ENCODE measurements around the gene FAAH. TPM values are rescaled to one million over a fixed set of nuclear protein-coding genes. Genes with fewer than 3 reads are reported as not detected.

FAAH gene
- polyA plus RNA-seq, 3 donors: 11.5 to 47.1 (median 11.5) TPM

GRCh38 chr1:46458846-46459245 is 64.7 kb downstream of the FAAH start:
- Histone ChIP-seq H3K27me3 (ENCODE audit: control insufficient read depth in 2 of 2, insufficient read depth in 2 of 2, low read length in 2 of 2) (peaks cover 0 to 37% of the 10 kb centered on the region in 2 donors), H3K4me1 (ENCODE audit: control insufficient read depth in 1 of 2, insufficient read depth in 2 of 2, low read length in 2 of 2) (no peaks in the 10 kb centered on the region), H3K36me3 (replicated peaks in 1 of 2; ENCODE audit: control insufficient read depth in 1 of 2, insufficient read depth in 2 of 2, low read length in 2 of 2) (no peaks in the 10 kb centered on the region), H3K27ac (ENCODE audit: low read depth in 1 of 2, low read length in 2 of 2) (no peak overlapping the region), H3K79me2 (ENCODE audit: insufficient read depth, low read length) (no peaks in the 10 kb centered on the region), H2AFZ (ENCODE audit: insufficient read depth, low read depth, low read length, poor library complexity, severe bottlenecking) (no peak overlapping the region), H3K9ac (ENCODE audit: insufficient read depth, low read length, poor library complexity, severe bottlenecking) (no peak overlapping the region), H3K4me3 (replicated peaks in 1 of 3; ENCODE audit: low read depth in 2 of 3, low read length in 3 of 3) (no peak overlapping the region), H3K4me2 (replicated peaks; ENCODE audit: extremely low read depth, low read length, poor library complexity, severe bottlenecking) (no peak overlapping the region), H4K20me1 (ENCODE audit: insufficient read depth, low read length) (no peaks in the 10 kb centered on the region), H3K9me3 (replicated peaks in 1 of 2; ENCODE audit: control insufficient read depth in 1 of 2, insufficient read depth in 1 of 2, low read length in 2 of 2) (no peaks in the 10 kb centered on the region)
- H3K27ac Mint-ChIP-seq: no peak overlapping the region
- intact Hi-C loops (cut with micrococcal nuclease): no loop called here
- TF ChIP-seq, protein P1, sequence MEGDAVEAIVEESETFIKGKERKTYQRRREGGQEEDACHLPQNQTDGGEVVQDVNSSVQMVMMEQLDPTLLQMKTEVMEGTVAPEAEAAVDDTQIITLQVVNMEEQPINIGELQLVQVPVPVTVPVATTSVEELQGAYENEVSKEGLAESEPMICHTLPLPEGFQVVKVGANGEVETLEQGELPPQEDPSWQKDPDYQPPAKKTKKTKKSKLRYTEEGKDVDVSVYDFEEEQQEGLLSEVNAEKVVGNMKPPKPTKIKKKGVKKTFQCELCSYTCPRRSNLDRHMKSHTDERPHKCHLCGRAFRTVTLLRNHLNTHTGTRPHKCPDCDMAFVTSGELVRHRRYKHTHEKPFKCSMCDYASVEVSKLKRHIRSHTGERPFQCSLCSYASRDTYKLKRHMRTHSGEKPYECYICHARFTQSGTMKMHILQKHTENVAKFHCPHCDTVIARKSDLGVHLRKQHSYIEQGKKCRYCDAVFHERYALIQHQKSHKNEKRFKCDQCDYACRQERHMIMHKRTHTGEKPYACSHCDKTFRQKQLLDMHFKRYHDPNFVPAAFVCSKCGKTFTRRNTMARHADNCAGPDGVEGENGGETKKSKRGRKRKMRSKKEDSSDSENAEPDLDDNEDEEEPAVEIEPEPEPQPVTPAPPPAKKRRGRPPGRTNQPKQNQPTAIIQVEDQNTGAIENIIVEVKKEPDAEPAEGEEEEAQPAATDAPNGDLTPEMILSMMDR (IDR thresholded peaks at IDR 0.05): no peak
- H3K4me1 Mint-ChIP-seq: no peaks in the 10 kb centered on the region
- WGBS (ENCODE audit: insufficient coverage): 83% methylated on average over 3 of the region's 7 CpGs
- H3K9me3 Mint-ChIP-seq: no peaks in the 10 kb centered on the region
- no peak for DNase-seq
- peaks cover 21 to 63% (median 31%) of the 10 kb centered on the region in 3 donors for H3K27me3 Mint-ChIP-seq (ENCODE audit: low read depth in 3 of 3)
- peak overlapping the region in 1 of 2 donors; percentile 28 for H3K4me3 Mint-ChIP-seq
- no peaks in the 10 kb centered on the region for H3K36me3 Mint-ChIP-seq

- H3K27me3 ChIP-seq (ENCODE audit: control insufficient read depth in 2 of 2, insufficient read depth in 2 of 2, low read length in 2 of 2): peaks cover 0 to 40% of the 10 kb centered on the region in 2 donors
- Mint-ChIP-seq H3K27ac (peak overlapping the region in 1 of 7 donors; percentile 0), H3K36me3 (no peaks in the 10 kb centered on the region), H3K4me1 (no peaks in the 10 kb centered on the region), H3K27me3 (ENCODE audit: low read depth in 3 of 3) (peaks cover 25 to 67% (median 35%) of the 10 kb centered on the region in 3 donors), H3K4me3 (peak overlapping the region in 1 of 2 donors; percentile 28), H3K9me3 (no peaks in the 10 kb centered on the region)
- TF ChIP-seq, protein P1 (IDR thresholded peaks at IDR 0.05): no peak
- no peak overlapping the region for H2AFZ ChIP-seq (ENCODE audit: insufficient read depth, low read depth, low read length, poor library complexity, severe bottlenecking)
- no peak for DNase-seq
- 88% methylated on average over 7 of the region's 8 CpGs for WGBS (ENCODE audit: insufficient coverage)
- no peaks in the 10 kb centered on the region for H3K9me3 ChIP-seq (replicated peaks in 1 of 2; ENCODE audit: control insufficient read depth in 1 of 2, insufficient read depth in 1 of 2, low read length in 2 of 2)
- intact Hi-C loops (cut with micrococcal nuclease): no loop called here
- H3K9ac ChIP-seq (ENCODE audit: insufficient read depth, low read length, poor library complexity, severe bottlenecking): no peak overlapping the region
- H3K36me3 ChIP-seq (replicated peaks in 1 of 2; ENCODE audit: control insufficient read depth in 1 of 2, insufficient read depth in 2 of 2, low read length in 2 of 2): no peaks in the 10 kb centered on the region
- no peak overlapping the region for H3K4me2 ChIP-seq (replicated peaks; ENCODE audit: extremely low read depth, low read length, poor library complexity, severe bottlenecking)
- no peak overlapping the region for H3K4me3 ChIP-seq (replicated peaks in 1 of 3; ENCODE audit: low read depth in 2 of 3, low read length in 3 of 3)
- no peaks in the 10 kb centered on the region for H4K20me1 ChIP-seq (ENCODE audit: insufficient read depth, low read length)
- no peaks in the 10 kb centered on the region for H3K4me1 ChIP-seq (ENCODE audit: control insufficient read depth in 1 of 2, insufficient read depth in 2 of 2, low read length in 2 of 2)
- no peaks in the 10 kb centered on the region for H3K79me2 ChIP-seq (ENCODE audit: insufficient read depth, low read length)
- no peak overlapping the region for H3K27ac ChIP-seq (ENCODE audit: low read depth in 1 of 2, low read length in 2 of 2)
Measured at GRCh38 chr1:46459315-46459714, 65.2 kb downstream of the FAAH start.

All from CD14-positive monocyte (primary cell).